T-helper 17 cell (primary cell): Measurements from ENCODE around the gene CFAP100. TPM values are rescaled to one million over a fixed set of nuclear protein-coding genes. Genes with fewer than 3 reads are reported as not detected.

ENCODE experiments used
- ATAC-seq: fragments of 150-1000 bp; cut with Tn5 transposase; 2 replicates; pipeline ENCODE4 v1.10.0; 2021; ENCODE audit warnings: mild to moderate bottlenecking, moderate library complexity
- DNase-seq, 3 donors: peaks; one replicate each; pipeline versions ENCODE4 v3.0.0 to v3.0.0-alpha.2; 2020 to 2021
- H3K9me3 ChIP-seq: one replicate; pipeline ENCODE4 v1.7.0; 2013; ENCODE audit warnings: low read length, mild to moderate bottlenecking; ENCODE audit not compliant: control insufficient read depth, poor library complexity, severe bottlenecking
- H3K27ac Mint-ChIP-seq: one replicate; pipeline ENCODE4 v1.8.0; 2022; ENCODE audit warnings: mild to moderate bottlenecking, moderate library complexity, mixed read lengths
- H3K27me3 Mint-ChIP-seq: one replicate; pipeline ENCODE4 v1.8.0; 2022; ENCODE audit warnings: mixed read lengths
- H3K36me3 Mint-ChIP-seq: one replicate; pipeline ENCODE4 v1.8.0; 2022; ENCODE audit warnings: low read depth, mixed read lengths
- H3K4me1 Mint-ChIP-seq: one replicate; pipeline ENCODE4 v1.8.0; 2022; ENCODE audit warnings: mild to moderate bottlenecking, mixed read lengths
- H3K4me3 Mint-ChIP-seq: one replicate; pipeline ENCODE4 v1.8.0; 2022; ENCODE audit warnings: mild to moderate bottlenecking, moderate library complexity, mixed read lengths
- total RNA-seq, 4 donors: library from RNA in 2 of 4; stranded (reverse) in 2 of 4; gene quantifications; one replicate each; pipeline ENCODE4 v1.2.3 and lab custom pipeline; 2022 to 2026

The CFAP100 gene
- not detected for total RNA-seq
- total RNA-seq (lab: John Stamatoyannopoulos, UW), result 0 reads per million in 2 donors

GRCh38 chr3:126394179-126394976, at the start of gene CFAP100:
Gene CFAP100, plus strand, starts transcription at chr3:126394909. Its CDS starts 1,092 bp downstream, at chr3:126396001.
- Mint-ChIP-seq H3K36me3 (peaks cover 6% of the 10 kb centered on the region), H3K27ac (no peak within 1 kb of the TSS), H3K4me1 (peaks cover 13% of the 10 kb centered on the region), H3K27me3 (peaks cover 77% of the 10 kb centered on the region), H3K4me3 (no peak within 1 kb of the TSS)
- no peaks in the 10 kb centered on the region for H3K9me3 ChIP-seq
- ATAC-seq (no peak), DNase-seq (no peak)

GRCh38 chr3:126345231-126345630, 49.5 kb upstream of the CFAP100 start:
- Mint-ChIP-seq H3K27ac (no peak overlapping the region), H3K36me3 (no peaks in the 10 kb centered on the region), H3K27me3 (peaks cover 17% of the 10 kb centered on the region), H3K4me3 (no peak overlapping the region), H3K4me1 (no peaks in the 10 kb centered on the region)
- ATAC-seq, result no peak
- no peak for DNase-seq
- H3K9me3 ChIP-seq, result no peaks in the 10 kb centered on the region

GRCh38 chr3:126345641-126346460, 48.9 kb upstream of the CFAP100 start:
- H3K9me3 ChIP-seq, result no peaks in the 10 kb centered on the region
- DNase-seq (peak in 1 of 3 donors; percentile 7), ATAC-seq (no peak)
- Mint-ChIP-seq H3K36me3 (no peaks in the 10 kb centered on the region), H3K4me1 (no peaks in the 10 kb centered on the region), H3K27me3 (peaks cover 13% of the 10 kb centered on the region), H3K4me3 (no peak overlapping the region), H3K27ac (no peak overlapping the region)

- ATAC-seq (no peak), DNase-seq (peak in 1 of 3 donors; percentile 1)
- no peak overlapping the region for H3K4me3 Mint-ChIP-seq
- no peaks in the 10 kb centered on the region for H3K4me1 Mint-ChIP-seq
- H3K36me3 Mint-ChIP-seq, result no peaks in the 10 kb centered on the region
- no peak overlapping the region for H3K27ac Mint-ChIP-seq
- peaks cover 6% of the 10 kb centered on the region for H3K27me3 Mint-ChIP-seq
- no peaks in the 10 kb centered on the region for H3K9me3 ChIP-seq
Measured at GRCh38 chr3:126346466-126346865, 48.2 kb upstream of the CFAP100 start.

- H3K36me3 Mint-ChIP-seq, result no peaks in the 10 kb centered on the region
- no peak for ATAC-seq
- H3K27me3 Mint-ChIP-seq, result no peaks in the 10 kb centered on the region
- H3K27ac Mint-ChIP-seq, result no peak overlapping the region
- H3K4me3 Mint-ChIP-seq, result no peak overlapping the region
- no peak for DNase-seq
- no peaks in the 10 kb centered on the region for H3K4me1 Mint-ChIP-seq
- no peaks in the 10 kb centered on the region for H3K9me3 ChIP-seq
Measured at GRCh38 chr3:126347543-126348161, 47.1 kb upstream of the CFAP100 start.

- Mint-ChIP-seq H3K4me3 (no peak overlapping the region), H3K4me1 (no peaks in the 10 kb centered on the region), H3K27me3 (no peaks in the 10 kb centered on the region), H3K27ac (no peak overlapping the region), H3K36me3 (no peaks in the 10 kb centered on the region)
- DNase-seq, result no peak
- no peaks in the 10 kb centered on the region for H3K9me3 ChIP-seq
- no peak for ATAC-seq
Measured at GRCh38 chr3:126348308-126348920, 46.3 kb upstream of the CFAP100 start.

GRCh38 chr3:126349071-126349470, 45.6 kb upstream of the CFAP100 start:
- H3K4me3 Mint-ChIP-seq, result no peak overlapping the region
- no peaks in the 10 kb centered on the region for H3K36me3 Mint-ChIP-seq
- H3K27ac Mint-ChIP-seq, result no peak overlapping the region
- H3K9me3 ChIP-seq, result no peaks in the 10 kb centered on the region
- no peak for ATAC-seq
- DNase-seq, result no peak
- no peaks in the 10 kb centered on the region for H3K4me1 Mint-ChIP-seq
- H3K27me3 Mint-ChIP-seq, result no peaks in the 10 kb centered on the region

GRCh38 chr3:126349611-126350501, 44.9 kb upstream of the CFAP100 start:
- Mint-ChIP-seq H3K4me1 (no peaks in the 10 kb centered on the region), H3K4me3 (no peak overlapping the region), H3K36me3 (no peaks in the 10 kb centered on the region), H3K27ac (peak overlapping the region; percentile 19), H3K27me3 (no peaks in the 10 kb centered on the region)
- ATAC-seq, result no peak
- DNase-seq, result no peak
- H3K9me3 ChIP-seq, result no peaks in the 10 kb centered on the region

GRCh38 chr3:126350502-126351085, 44.1 kb upstream of the CFAP100 start:
- no peak overlapping the region for H3K4me3 Mint-ChIP-seq
- H3K27me3 Mint-ChIP-seq, result peaks cover 5% of the 10 kb centered on the region
- no peaks in the 10 kb centered on the region for H3K9me3 ChIP-seq
- H3K27ac Mint-ChIP-seq, result peak overlapping the region; percentile 19
- ATAC-seq (no peak), DNase-seq (peak in 1 of 3 donors; percentile 1)
- H3K4me1 Mint-ChIP-seq, result no peaks in the 10 kb centered on the region
- peaks cover 4% of the 10 kb centered on the region for H3K36me3 Mint-ChIP-seq

- Mint-ChIP-seq H3K27ac (no peak overlapping the region), H3K27me3 (peaks cover 10% of the 10 kb centered on the region), H3K4me3 (no peak overlapping the region), H3K4me1 (peaks cover 2% of the 10 kb centered on the region), H3K36me3 (peaks cover 6% of the 10 kb centered on the region)
- no peaks in the 10 kb centered on the region for H3K9me3 ChIP-seq
- ATAC-seq (no peak), DNase-seq (peak in 1 of 3 donors; percentile 3)
Measured at GRCh38 chr3:126351086-126351770, 43.5 kb upstream of the CFAP100 start.

GRCh38 chr3:126351771-126352475, 42.8 kb upstream of the CFAP100 start:
- H3K27ac Mint-ChIP-seq, result no peak overlapping the region
- H3K9me3 ChIP-seq, result no peaks in the 10 kb centered on the region
- H3K36me3 Mint-ChIP-seq, result peaks cover 8% of the 10 kb centered on the region
- ATAC-seq, result no peak
- peak in 1 of 3 donors; percentile 5 for DNase-seq
- H3K4me1 Mint-ChIP-seq, result peaks cover 4% of the 10 kb centered on the region
- peaks cover 13% of the 10 kb centered on the region for H3K27me3 Mint-ChIP-seq
- no peak overlapping the region for H3K4me3 Mint-ChIP-seq
